HL-60/S4 treated with retinoic acid at 250 ng/mL for 4 days and 3 days (cell line): ENCODE measurements around the gene FAM131A.

Experiments
- in situ Hi-C: fragments of 300-500 bp; cut with MboI; formaldehyde crosslinking; loops from 2 replicates; pipeline ENCODE4 v1.7.0; 2022; ENCODE audit warnings: low sequenced_read_pairs

FAM131A gene

GRCh38 chr3:184371570-184372018 lies 34.2 kb downstream of the FAM131A start:
- in situ Hi-C loops, result loop anchor here (25.0 kb wide), 2 partner anchors 166 to 391 kb away; no protein-coding TSS in a partner anchor

DNA sequence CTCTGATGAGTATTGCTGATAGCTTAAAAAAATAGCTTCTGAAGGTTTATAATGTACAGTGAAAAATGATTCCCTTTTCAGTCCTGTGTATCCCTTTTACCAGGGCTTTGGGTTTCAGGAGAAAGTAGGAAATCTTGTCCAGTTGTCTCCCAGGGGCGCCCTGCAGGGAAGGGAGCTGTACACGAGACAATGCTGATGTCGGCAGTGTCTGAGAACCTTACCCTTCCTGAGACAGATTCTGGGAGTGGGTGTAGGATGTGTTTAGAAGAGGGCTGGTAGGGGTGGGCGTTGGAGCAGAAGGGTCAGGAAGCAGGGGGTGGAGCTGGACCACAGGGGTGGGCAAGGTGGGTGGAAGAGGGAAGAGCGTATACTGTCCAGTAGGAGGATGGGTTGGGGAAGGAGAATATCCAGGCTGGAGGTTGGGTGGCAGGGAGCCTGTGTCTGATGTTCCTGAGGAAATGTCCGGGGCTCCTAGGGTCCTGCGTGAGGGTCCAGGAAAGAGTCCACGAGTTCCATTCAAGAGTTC lies 35.0 kb downstream of the FAM131A start:
- in situ Hi-C loops, result loop anchor here (25.0 kb wide), 2 partner anchors 165 to 390 kb away; no protein-coding TSS in a partner anchor

GRCh38 chr3:184372911-184373310 lies 35.5 kb downstream of the FAM131A start:
- in situ Hi-C loops, result loop anchor here (25.0 kb wide), 2 partner anchors 164 to 389 kb away; no protein-coding TSS in a partner anchor

DNA sequence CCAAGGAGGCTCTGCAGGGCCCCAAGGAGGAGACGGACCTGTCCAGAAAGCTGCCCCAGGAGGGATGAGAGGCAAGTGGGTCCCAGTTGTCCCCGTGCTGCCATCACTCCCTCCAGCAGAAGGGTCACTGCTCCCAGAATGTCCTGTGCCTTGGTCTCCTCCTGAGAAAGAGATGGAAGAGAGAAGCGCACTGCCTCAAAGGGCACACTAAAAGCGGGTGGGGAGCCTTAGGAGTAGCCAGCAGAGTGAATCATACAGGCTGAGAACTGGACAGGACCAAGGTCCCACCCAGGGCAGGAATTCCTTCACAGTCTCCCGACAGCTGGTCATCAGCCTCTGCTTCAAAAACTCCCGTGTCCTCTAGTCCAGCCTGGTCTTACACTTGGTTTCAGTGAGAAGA lies 36.0 kb downstream of the FAM131A start:
- in situ Hi-C loops, result loop anchor here (25.0 kb wide), 2 partner anchors 164 to 389 kb away; no protein-coding TSS in a partner anchor

DNA sequence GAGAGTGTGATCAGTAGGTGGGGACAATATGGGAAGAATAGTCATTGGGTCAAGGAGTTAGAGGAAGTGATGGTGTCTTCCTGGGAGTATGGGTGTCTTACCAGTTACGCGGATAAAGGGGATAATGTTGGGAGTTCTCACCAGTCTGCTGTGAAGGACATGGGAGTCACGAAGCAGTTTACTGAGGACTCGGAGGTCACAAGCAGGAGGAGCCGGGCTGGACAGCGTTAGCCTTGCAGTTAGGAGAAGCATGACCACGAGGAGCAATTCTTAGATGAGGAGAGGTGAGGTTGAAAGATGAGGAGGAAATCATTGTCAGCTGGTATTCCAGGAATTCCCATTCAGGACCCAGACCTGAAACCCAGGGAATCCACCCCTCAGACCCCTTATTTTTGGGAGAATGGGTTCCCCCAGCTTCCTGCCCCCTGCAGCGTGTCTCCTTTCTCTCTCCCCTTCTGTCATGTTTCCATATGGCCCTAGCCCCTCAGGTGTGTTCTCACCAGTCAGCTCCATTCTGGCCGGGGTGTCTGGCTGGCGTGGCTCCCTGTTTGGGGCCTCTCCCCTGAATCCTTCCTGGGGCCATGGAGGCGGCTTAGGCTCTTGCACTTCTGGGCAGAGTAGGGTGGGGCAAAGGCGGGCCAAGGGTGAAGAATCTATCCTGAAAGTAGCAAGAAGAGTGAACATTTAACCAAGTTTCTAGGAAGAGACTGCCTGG lies 38.5 kb downstream of the FAM131A start:
- in situ Hi-C loops, result no loop called here

DNA sequence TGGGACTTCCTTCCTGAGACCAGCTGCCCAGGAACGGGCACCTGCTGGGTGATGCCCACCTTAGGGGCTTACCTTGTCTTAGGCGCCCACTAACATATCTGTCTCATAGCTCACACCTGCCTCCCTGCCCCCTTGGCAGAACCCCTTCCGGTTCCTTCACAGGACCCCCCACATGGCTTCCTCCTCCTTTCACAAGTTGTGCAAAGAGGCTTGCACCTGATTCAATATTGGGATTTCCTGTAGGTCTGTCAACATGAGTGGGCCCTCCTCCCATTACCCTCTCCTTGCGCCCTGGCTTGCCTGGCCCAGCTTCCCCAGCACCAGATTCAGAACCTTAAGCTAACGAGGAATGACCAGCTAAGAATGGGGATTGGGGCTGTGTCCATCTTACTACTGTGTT lies 40.0 kb downstream of the FAM131A start:
- in situ Hi-C loops, result no loop called here

GRCh38 chr3:184377882-184378445 lies 40.6 kb downstream of the FAM131A start, which contains the start of gene THPO:
TSS of gene THPO (minus strand) at chr3:184378207. CDS start at chr3:184376259, 1,948 bp downstream.
- in situ Hi-C loops, result no loop called here

- in situ Hi-C loops, result no loop called here
These were observed 41.4 kb downstream of the FAM131A start for GRCh38 chr3:184378651-184379357.

DNA sequence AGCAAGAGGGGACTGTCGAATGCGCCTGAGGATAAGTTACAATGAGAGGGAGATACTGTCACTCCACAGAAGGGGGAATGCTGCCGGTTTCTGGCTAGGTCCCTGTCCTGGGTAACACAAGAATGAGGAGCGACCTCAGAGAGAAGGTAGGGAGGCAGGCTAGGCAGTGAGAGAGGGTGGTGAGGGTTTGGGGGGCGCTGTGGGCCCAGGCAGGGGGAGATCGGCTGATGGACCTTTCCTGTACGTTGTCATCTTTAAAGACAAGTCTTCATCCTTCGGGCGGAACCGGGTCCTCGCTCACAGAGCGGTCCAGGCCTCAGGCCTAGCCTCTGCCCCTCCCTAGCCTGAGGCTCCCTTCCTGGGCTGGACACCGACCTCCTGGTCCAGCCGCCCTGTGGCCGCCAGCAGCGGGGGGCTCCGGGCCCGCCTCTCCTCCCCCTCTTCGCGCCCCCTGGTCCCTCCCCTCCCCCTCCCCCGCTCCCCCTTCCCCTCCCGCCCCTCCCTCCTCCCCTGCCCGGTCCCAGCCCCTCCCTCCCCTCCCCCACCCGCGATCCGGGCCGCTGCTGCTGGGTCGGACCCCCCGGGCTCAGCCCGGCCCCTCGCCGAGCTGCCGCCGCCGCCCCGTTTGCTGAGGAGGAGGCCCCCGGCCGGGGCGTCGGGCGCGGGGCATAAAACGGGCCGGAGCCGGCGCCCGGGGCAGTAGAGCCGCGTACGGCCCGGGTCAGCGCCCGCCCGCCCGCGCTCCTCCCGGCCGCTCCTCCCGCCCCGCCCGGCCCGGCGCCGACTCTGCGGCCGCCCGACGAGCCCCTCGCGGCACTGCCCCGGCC lies 42.2 kb downstream of the FAM131A start, which contains the start of gene CHRD:
Gene CHRD (plus strand): TSS at position 697 of the 827 bp plus-strand sequence. CDS start 265 bp downstream, outside the sequence.
- in situ Hi-C loops, result no loop called here

DNA sequence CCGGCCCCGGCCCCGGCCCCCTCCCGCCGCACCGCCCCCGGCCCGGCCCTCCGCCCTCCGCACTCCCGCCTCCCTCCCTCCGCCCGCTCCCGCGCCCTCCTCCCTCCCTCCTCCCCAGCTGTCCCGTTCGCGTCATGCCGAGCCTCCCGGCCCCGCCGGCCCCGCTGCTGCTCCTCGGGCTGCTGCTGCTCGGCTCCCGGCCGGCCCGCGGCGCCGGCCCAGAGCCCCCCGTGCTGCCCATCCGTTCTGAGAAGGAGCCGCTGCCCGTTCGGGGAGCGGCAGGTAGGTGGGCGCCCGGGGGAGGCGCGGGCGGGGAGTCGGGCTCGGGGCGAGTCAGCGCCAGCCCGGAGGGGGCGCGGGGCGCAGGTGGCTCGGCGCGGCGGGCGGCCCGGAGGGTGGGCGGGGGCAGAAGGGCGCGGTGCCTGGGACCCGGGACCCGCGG lies 42.8 kb downstream of the FAM131A start:
- in situ Hi-C loops, result no loop called here

GRCh38 chr3:184380627-184381260 lies 43.3 kb downstream of the FAM131A start:
- in situ Hi-C loops, result no loop called here

GRCh38 chr3:184381261-184382224 lies 44.1 kb downstream of the FAM131A start:
- in situ Hi-C loops, result no loop called here

GRCh38 chr3:184382326-184383032 lies 45.1 kb downstream of the FAM131A start:
- in situ Hi-C loops, result no loop called here

DNA sequence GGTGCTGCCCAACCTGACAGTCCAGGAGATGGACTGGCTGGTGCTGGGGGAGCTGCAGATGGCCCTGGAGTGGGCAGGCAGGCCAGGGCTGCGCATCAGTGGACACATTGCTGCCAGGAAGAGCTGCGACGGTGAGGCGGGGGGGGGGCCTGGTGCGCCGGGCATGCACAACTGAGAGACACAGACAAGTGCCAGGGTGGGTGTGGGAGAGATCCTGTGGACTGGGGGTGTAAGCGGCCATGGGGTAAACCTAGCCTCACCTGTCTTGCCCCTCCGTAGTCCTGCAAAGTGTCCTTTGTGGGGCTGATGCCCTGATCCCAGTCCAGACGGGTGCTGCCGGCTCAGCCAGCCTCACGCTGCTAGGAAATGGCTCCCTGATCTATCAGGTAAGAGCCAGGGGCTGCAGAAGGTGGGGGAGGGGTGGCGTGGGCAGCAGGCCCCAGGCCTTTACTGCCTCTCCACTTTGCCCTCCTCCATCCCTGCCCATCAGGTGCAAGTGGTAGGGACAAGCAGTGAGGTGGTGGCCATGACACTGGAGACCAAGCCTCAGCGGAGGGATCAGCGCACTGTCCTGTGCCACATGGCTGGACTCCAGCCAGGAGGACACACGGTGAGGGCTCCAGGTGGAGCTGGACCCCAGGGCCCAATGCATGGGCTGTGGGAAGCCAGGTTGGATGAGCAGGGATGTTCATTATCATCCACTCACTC lies 45.8 kb downstream of the FAM131A start:
- in situ Hi-C loops, result no loop called here

- in situ Hi-C loops, result no loop called here
These were observed 46.9 kb downstream of the FAM131A start for GRCh38 chr3:184384342-184384741.

DNA sequence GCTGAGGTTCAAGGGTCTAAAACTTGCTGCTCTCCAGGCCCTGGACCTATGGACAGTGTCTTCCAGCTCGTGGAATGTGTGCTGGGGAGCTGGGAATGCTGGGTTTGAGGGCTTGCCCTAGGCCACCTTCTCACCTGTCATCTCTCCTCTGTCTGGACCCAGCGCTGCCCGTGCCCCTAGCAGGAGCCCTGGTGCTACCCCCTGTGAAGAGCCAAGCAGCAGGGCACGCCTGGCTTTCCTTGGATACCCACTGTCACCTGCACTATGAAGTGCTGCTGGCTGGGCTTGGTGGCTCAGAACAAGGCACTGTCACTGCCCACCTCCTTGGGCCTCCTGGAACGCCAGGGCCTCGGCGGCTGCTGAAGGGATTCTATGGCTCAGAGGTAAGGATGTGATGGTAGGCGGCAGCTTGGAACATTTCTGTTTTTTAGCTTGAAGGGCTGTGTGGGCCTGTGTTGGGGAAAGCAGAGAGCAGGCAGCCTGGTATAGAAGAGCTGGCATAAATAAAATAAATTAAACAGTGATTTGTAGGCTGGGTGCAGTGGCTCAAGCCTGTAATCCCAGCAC lies 47.5 kb downstream of the FAM131A start:
- in situ Hi-C loops, result no loop called here
